Panc1 (cell line): ENCODE data around the gene E2F3.

Source experiments
- POLR2AphosphoS5 ChIP-seq: IDR thresholded peaks from 2 replicates; pipeline ENCODE4 v1.6.1; 2012; ENCODE audit warnings: mild to moderate bottlenecking, low read depth, low read length, moderate library complexity
- TF ChIP-seq, protein P1 (sequence below): fragments of 450-650 bp; IDR thresholded peaks from 2 replicates; pipeline ENCODE4 v1.5.1; 2017; ENCODE audit warnings: mild to moderate bottlenecking

DNA sequence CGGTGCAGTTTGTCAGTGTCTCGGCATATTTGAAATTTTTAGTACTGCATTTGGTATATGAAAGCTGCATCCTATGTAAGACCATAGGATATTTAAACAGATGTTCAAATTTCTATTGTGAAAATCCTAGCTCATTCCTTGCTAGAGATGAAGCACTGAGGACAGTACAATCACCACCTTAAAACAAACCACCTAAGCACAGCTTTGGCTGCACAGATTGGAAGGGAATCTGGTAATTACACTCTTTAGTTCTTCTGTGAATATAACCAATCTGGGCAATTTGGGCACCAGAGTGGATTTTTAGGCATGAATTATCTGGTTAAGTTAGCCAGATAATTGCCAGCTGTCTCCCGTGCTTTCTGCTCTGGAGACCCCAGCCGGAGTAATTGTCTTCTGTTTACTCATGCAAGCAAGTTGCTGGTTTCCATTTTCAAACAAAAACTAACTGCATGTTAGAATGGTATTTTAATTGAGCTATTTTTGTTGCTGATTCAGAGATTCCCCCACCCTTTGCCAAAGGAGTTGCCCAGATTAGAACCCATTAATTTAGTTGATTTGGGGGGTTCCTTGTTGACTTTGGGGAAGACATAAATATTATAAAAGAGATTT is 36.9 kb downstream of the E2F3 start:
- no peak for TF ChIP-seq POLR2AphosphoS5
- TF ChIP-seq, protein P1, sequence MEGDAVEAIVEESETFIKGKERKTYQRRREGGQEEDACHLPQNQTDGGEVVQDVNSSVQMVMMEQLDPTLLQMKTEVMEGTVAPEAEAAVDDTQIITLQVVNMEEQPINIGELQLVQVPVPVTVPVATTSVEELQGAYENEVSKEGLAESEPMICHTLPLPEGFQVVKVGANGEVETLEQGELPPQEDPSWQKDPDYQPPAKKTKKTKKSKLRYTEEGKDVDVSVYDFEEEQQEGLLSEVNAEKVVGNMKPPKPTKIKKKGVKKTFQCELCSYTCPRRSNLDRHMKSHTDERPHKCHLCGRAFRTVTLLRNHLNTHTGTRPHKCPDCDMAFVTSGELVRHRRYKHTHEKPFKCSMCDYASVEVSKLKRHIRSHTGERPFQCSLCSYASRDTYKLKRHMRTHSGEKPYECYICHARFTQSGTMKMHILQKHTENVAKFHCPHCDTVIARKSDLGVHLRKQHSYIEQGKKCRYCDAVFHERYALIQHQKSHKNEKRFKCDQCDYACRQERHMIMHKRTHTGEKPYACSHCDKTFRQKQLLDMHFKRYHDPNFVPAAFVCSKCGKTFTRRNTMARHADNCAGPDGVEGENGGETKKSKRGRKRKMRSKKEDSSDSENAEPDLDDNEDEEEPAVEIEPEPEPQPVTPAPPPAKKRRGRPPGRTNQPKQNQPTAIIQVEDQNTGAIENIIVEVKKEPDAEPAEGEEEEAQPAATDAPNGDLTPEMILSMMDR, result no peak
